Measurements from ENCODE around the gene PRKCI. TPM values are rescaled to one million over a fixed set of nuclear protein-coding genes. Genes with fewer than 3 reads are reported as not detected.

PRKCI gene
- total and polyA plus RNA-seq, 2 of the 4 experiments (the other 2 are of a cell fraction): 28.7 to 53.4 TPM

- no peak overlapping the region for H3K4me2 ChIP-seq (ENCODE audit: low read depth, low read length)
- H3K4me3 ChIP-seq (ENCODE audit: insufficient read depth, low read depth, low read length): no peak overlapping the region
- H3K36me3 ChIP-seq (ENCODE audit: control insufficient read depth, insufficient read depth, low read length): no peaks in the 10 kb centered on the region
- ATAC-seq (ENCODE audit: low read depth) (no peak), DNase-seq (no peak)
- H3K27me3 ChIP-seq (ENCODE audit: control insufficient read depth, insufficient read depth, low read length): no peaks in the 10 kb centered on the region
- ChIA-PET CTCF (no interaction called here), POLR2A (ENCODE audit: unreplicated experiment) (no interaction called here)
- TF ChIP-seq RAD21 (IDR thresholded peaks at IDR 0.05; ENCODE audit: low read length) (no peak), MAZ (IDR thresholded peaks at IDR 0.05; ENCODE audit: borderline replicate concordance, low read depth, low read length) (no peak), NFE2L2 (IDR thresholded peaks at IDR 0.05; ENCODE audit: low read depth, low read length) (no peak), MXI1 (IDR thresholded peaks at IDR 0.05; ENCODE audit: borderline replicate concordance, low read depth, low read length) (no peak)
- TF ChIP-seq, protein P1, sequence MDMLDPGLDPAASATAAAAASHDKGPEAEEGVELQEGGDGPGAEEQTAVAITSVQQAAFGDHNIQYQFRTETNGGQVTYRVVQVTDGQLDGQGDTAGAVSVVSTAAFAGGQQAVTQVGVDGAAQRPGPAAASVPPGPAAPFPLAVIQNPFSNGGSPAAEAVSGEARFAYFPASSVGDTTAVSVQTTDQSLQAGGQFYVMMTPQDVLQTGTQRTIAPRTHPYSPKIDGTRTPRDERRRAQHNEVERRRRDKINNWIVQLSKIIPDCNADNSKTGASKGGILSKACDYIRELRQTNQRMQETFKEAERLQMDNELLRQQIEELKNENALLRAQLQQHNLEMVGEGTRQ (IDR thresholded peaks at IDR 0.05; ENCODE audit: low read depth, low read length): no peak
- H3K18ac ChIP-seq (ENCODE audit: low read depth, low read length): no peak overlapping the region
- H2AFZ ChIP-seq (replicated peaks; ENCODE audit: low read length, poor library complexity): no peak overlapping the region
- H2BK15ac ChIP-seq (ENCODE audit: low read depth, low read length): no peak overlapping the region
- no peak overlapping the region for H2BK120ac ChIP-seq (ENCODE audit: low read depth, low read length)
- BruUV-seq (replicated peaks): no TSS peak
- no peak overlapping the region for H3K9ac ChIP-seq (ENCODE audit: low read depth, low read length)
- no peak overlapping the region for H3K4ac ChIP-seq (ENCODE audit: low read depth, low read length)
- no peaks in the 10 kb centered on the region for H3K9me3 ChIP-seq (ENCODE audit: control insufficient read depth, insufficient read depth, low read length)
- dilution Hi-C loops (cut with HindIII; ENCODE audit: low sequenced_read_pairs, unreplicated experiment): no loop called here
- no CpG with 5 or more reads among the region's 7 CpGs for WGBS, 2 experiments (ENCODE audit: extremely low coverage in 2 of 2, insufficient read length in 1 of 2)
- H3K14ac ChIP-seq (replicated peaks; ENCODE audit: low read depth, low read length): no peak overlapping the region
- peaks cover 0 to 10% of the 10 kb centered on the region in 2 experiments; a peak in 2 of 4 replicates for H3K79me1 ChIP-seq (ENCODE audit: low read depth in 1 of 2, low read length in 2 of 2)
- no peak overlapping the region for H2AK9ac ChIP-seq (replicated peaks; ENCODE audit: low read depth, low read length, poor library complexity)
- H2BK5ac ChIP-seq (ENCODE audit: low read depth, low read length, poor library complexity, severe bottlenecking): no peak overlapping the region
- intact Hi-C loops (cut with micrococcal nuclease): no loop called here
- no peak overlapping the region for H3K56ac ChIP-seq (ENCODE audit: extremely low read depth, insufficient read depth, low read length)
- H2BK20ac ChIP-seq (ENCODE audit: low read depth, low read length): no peak overlapping the region
- no peak overlapping the region for H4K8ac ChIP-seq (ENCODE audit: low read depth in 2 of 2, low read length in 2 of 2)
- H4K20me1 ChIP-seq (ENCODE audit: insufficient read depth, low read length): no peaks in the 10 kb centered on the region
- in situ Hi-C loops (cut with MboI; ENCODE audit: low sequenced_read_pairs): loop anchor here (5.0 kb wide), 1 partner anchor 41 kb away; no protein-coding TSS in a partner anchor
- no peak overlapping the region for H4K5ac ChIP-seq (ENCODE audit: low read depth, low read length)
- H3K27ac ChIP-seq (ENCODE audit: insufficient read depth, low read length): no peak overlapping the region
- H2AK5ac ChIP-seq (ENCODE audit: low read depth, low read length): no peak overlapping the region
- no peaks in the 10 kb centered on the region for H3K9me1 ChIP-seq (ENCODE audit: insufficient read depth, low read length)
- H3K23ac ChIP-seq (ENCODE audit: low read depth, low read length): no peak overlapping the region
- no peak overlapping the region for H4K91ac ChIP-seq (ENCODE audit: insufficient read depth, low read depth, low read length)
- H3K4me1 ChIP-seq (ENCODE audit: control insufficient read depth, insufficient read depth, low read length): peaks cover 3% of the 10 kb centered on the region
Observed at GRCh38 chr3:170352936-170353335, 130.7 kb downstream of the PRKCI start.
